Ovary (tissue), 9 donors: ENCODE results near the gene ATP1A2. TPM values are rescaled to one million over a fixed set of nuclear protein-coding genes. Genes with fewer than 3 reads are reported as not detected.
"Not testable (repeated sequence)": the region's sequence is repeated elsewhere in the genome, so short reads cannot be mapped to it uniquely, and the experiment has no call there.

ENCODE experiments used
- DNase-seq, 5 donors: peaks; one replicate each; pipeline ENCODE4 v3.0.0-alpha.2; 2019 to 2020
- H3K27ac ChIP-seq, 2 donors: fragments of 200-600 bp; one replicate each; pipeline versions ENCODE4 v1.5.1 to v1.8.0; 2019 to 2022
- H3K27me3 ChIP-seq: fragments of 200-600 bp; one replicate; pipeline ENCODE4 v1.8.0; 2022
- H3K36me3 ChIP-seq: fragments of 200-600 bp; sonication (generic); one replicate; pipeline ENCODE4 v1.5.1; 2019
- H3K4me1 ChIP-seq: one replicate; pipeline ENCODE4 v1.8.1; 2013; ENCODE audit warnings: mild to moderate bottlenecking, moderate library complexity; ENCODE audit not compliant: insufficient read depth
- H3K4me3 ChIP-seq: fragments of 200-600 bp; sonication (generic); one replicate; pipeline ENCODE4 v1.5.1; 2017
- H3K9me3 ChIP-seq, 2 donors: fragments of 200-600 bp in 1 of 2; sonication (generic) in 1 of 2; one replicate each; pipeline versions ENCODE4 v1.5.1 to v1.8.1; 2013 to 2019; ENCODE audit warnings: mild to moderate bottlenecking in 1 of 2, moderate library complexity in 1 of 2
- CTCF ChIP-seq, 3 donors: fragments of 450-650 bp in 2 of 3; fragments of 200-600 bp in 1 of 3; IDR thresholded peaks; one replicate each; pipeline versions ENCODE4 v1.5.1 to v1.8.0; 2016 to 2022; ENCODE audit warnings: antibody characterized with exemption in 3 of 3, mild to moderate bottlenecking in 1 of 3
- EP300 ChIP-seq: sonication (generic); formaldehyde crosslinking; IDR thresholded peaks from one replicate; pipeline ENCODE4 v1.6.1; 2017; ENCODE audit warnings: antibody characterized with exemption
- POLR2A ChIP-seq: fragments of 450-650 bp; IDR thresholded peaks from one replicate; pipeline ENCODE4 v1.6.1; 2017; ENCODE audit warnings: antibody characterized with exemption, mild to moderate bottlenecking, moderate library complexity
- WGBS, 3 donors: extraction: QIAGEN DNeasy Blood & Tissue Kit in 1 of 3; methylation state at CpG; one replicate each; pipeline versions ENCODE4 v1.1.5 to v1.1.7; 2013 to 2017; 5-methylcytosine and 5-hydroxymethylcytosine counted together
- intact Hi-C, 4 donors: fragments of 100-400 bp; cut with DNase I; formaldehyde crosslinking; loops; one replicate each; pipeline versions ENCODE4 v1.11.0 to v1.15.1; 2022 to 2023
- polyA plus RNA-seq, 2 donors: library from polyadenylated mRNA; stranded (reverse); fragments of 200-250 nt in 1 of 2; fragments of 350-450 nt in 1 of 2; fragmentation: Illumina TruSeq in 1 of 2; extraction: RNeasy Lipid Tissue Mini Kit (QIAGEN cat#74804) in 1 of 2; gene quantifications; one replicate each; pipeline ENCODE4 v1.2.3, GENCODE V29; 2013 to 2014
- total RNA-seq, 7 donors: library from RNA; depleted of rRNA in 2 of 7; stranded (reverse); fragments of >200 nt in 2 of 7; fragmentation: NEBNext Ultra II Directional in 3 of 7; extraction: Animal tissue kit (Norgen Biotek cat#: 25700) in 3 of 7; gene quantifications; one replicate each; pipeline versions ENCODE4 v1.1.0 to v1.2.4, GENCODE V29; 2016 to 2023
- donor health status: DM: no; HTN: no; CAD: no; lungs with moderate emphysema.
- donor health status: DM: no; HTN: no; CAD: no.
- donor health status: Bipolar disorder and iron deficiency.
- donor health status: DM: yes; HTN: yes; CAD: no.
- donor health status: DM: no; HTN: no; CAD: no.
- donor health status: DM: yes; HTN: yes; CAD: no.

The ATP1A2 gene
- total and polyA plus RNA-seq, 9 donors, result 3.0 to 38.6 (median 15.0) TPM

GRCh38 chr1:160122978-160123495, 7.5 kb downstream of the ATP1A2 start:
- Histone ChIP-seq H3K4me1 (peaks cover 7% of the 10 kb centered on the region), H3K27ac (no peak overlapping the region), H3K36me3 (no peaks in the 10 kb centered on the region), H3K4me3 (no peak overlapping the region), H3K9me3 (no peaks in the 10 kb centered on the region), H3K27me3 (no peaks in the 10 kb centered on the region)
- 85 to 91% (median 86%) methylated on average over 16 of the region's 16 CpGs for WGBS, 3 donors
- TF ChIP-seq POLR2A, result no peak
- TF ChIP-seq EP300, result no peak
- TF ChIP-seq CTCF (IDR thresholded peaks at IDR 0.05), result no peak
- intact Hi-C loops, result no loop called here
- no peak for DNase-seq

- TF ChIP-seq EP300 (no peak), POLR2A (no peak), CTCF (IDR thresholded peaks at IDR 0.05) (no peak)
- intact Hi-C loops, result no loop called here
- H3K4me1 ChIP-seq, result peaks cover 2% of the 10 kb centered on the region
- no peaks in the 10 kb centered on the region for H3K36me3 ChIP-seq
- H3K4me3 ChIP-seq, result no peak overlapping the region
- DNase-seq, result no peak
- H3K9me3 ChIP-seq, result no peaks in the 10 kb centered on the region
- H3K27ac ChIP-seq, result no peak overlapping the region
- no peaks in the 10 kb centered on the region for H3K27me3 ChIP-seq
Measured at GRCh38 chr1:160123726-160124125, 8.2 kb downstream of the ATP1A2 start.

GRCh38 chr1:160124705-160125478, 9.3 kb downstream of the ATP1A2 start:
- Histone ChIP-seq H3K4me1 (no peaks in the 10 kb centered on the region), H3K9me3 (no peaks in the 10 kb centered on the region), H3K27me3 (no peaks in the 10 kb centered on the region), H3K4me3 (no peak overlapping the region), H3K36me3 (no peaks in the 10 kb centered on the region), H3K27ac (no peak overlapping the region)
- intact Hi-C loops, result no loop called here
- 74 to 80% (median 74%) methylated on average over 8 of the region's 8 CpGs for WGBS, 3 donors
- DNase-seq, result no peak
- TF ChIP-seq EP300, result no peak
- no peak for TF ChIP-seq POLR2A
- TF ChIP-seq CTCF (IDR thresholded peaks at IDR 0.05), result no peak

GRCh38 chr1:160125746-160126145, 10.2 kb downstream of the ATP1A2 start:
- Histone ChIP-seq H3K27me3 (no peaks in the 10 kb centered on the region), H3K9me3 (no peaks in the 10 kb centered on the region), H3K27ac (no peak overlapping the region), H3K4me3 (no peak overlapping the region), H3K4me1 (no peaks in the 10 kb centered on the region), H3K36me3 (no peaks in the 10 kb centered on the region)
- intact Hi-C loops, result no loop called here
- WGBS, 3 donors, result 52 to 67% (median 55%) methylated on average over 1 of the region's 1 CpG
- no peak for DNase-seq
- TF ChIP-seq EP300 (no peak), POLR2A (no peak), CTCF (IDR thresholded peaks at IDR 0.05) (no peak)

- DNase-seq, intact Hi-C loops, H3K4me3 ChIP-seq, H3K4me1 ChIP-seq, H3K36me3 ChIP-seq, H3K9me3 ChIP-seq, H3K27ac ChIP-seq, H3K27me3 ChIP-seq: not testable (repeated sequence)
- 62 to 70% (median 69%) methylated on average over 4 of the region's 4 CpGs for WGBS, 3 donors
Measured at GRCh38 chr1:160126342-160126741, 10.8 kb downstream of the ATP1A2 start.
